Endothelial cell of umbilical vein (primary cell): ENCODE data around the gene DRC7. TPM values are rescaled to one million over a fixed set of nuclear protein-coding genes. Genes with fewer than 3 reads are reported as not detected.

Experiments
- BruUV-seq: library from RNA; stranded (reverse); fragments of 400-500 nt; replicated peaks from 2 replicates; lab custom pipeline; 2021; lab: Mats Ljungman, UMichigan
- CTCF ChIA-PET: fragments of 300-600, 350-600 bp; sonication (Branson Sonifier 250); formaldehyde crosslinking; loops from one replicate; lab custom pipeline; 2021; ENCODE audit warnings: antibody characterized with exemption, inconsistent platforms; lab: Charles Lee
- POLR2A ChIA-PET: fragments of 300-600, 350-600 bp; sonication (Branson Sonifier 250); formaldehyde crosslinking; loops from one replicate; lab custom pipeline; 2021; ENCODE audit warnings: antibody characterized with exemption, inconsistent platforms; lab: Charles Lee
- DNase-seq: peaks from one replicate; pipeline ENCODE4 v3.0.0-alpha.2; 2011; ENCODE audit warnings: low read depth, low spot score
- FAIRE-seq: peaks from 2 replicates; lab custom pipeline; 2011; peaks lifted over from hg19 to GRCh38; lab: Jason Lieb, UNC
- H2AFZ ChIP-seq: 2 replicates; pipeline ENCODE4 v1.6.0; 2012; ENCODE audit warnings: low read depth, low read length, control low read depth, inconsistent platforms
- H3K27ac ChIP-seq: 2 replicates; pipeline ENCODE4 v1.5.1; 2011; ENCODE audit warnings: low read depth, mild to moderate bottlenecking, control low read depth, low read length, moderate library complexity; ENCODE audit not compliant: insufficient read depth
- H3K27me3 ChIP-seq, 2 experiments: 2 replicates each; pipeline versions ENCODE4 v1.6.0 to v1.6.1; 2011; ENCODE audit warnings: low read length in 2 of 2, mixed read lengths in 1 of 2; ENCODE audit not compliant: control insufficient read depth in 2 of 2, insufficient read depth in 2 of 2
- H3K36me3 ChIP-seq, 2 experiments: 2 replicates in 1 of 2; 3 replicates in 1 of 2; pipeline ENCODE4 v1.5.1; 2011; ENCODE audit warnings: low read length in 2 of 2, mild to moderate bottlenecking in 1 of 2, moderate library complexity in 1 of 2; ENCODE audit not compliant: control insufficient read depth in 2 of 2, insufficient read depth in 2 of 2; ENCODE audit errors: extremely low read depth in 1 of 2
- H3K4me1 ChIP-seq: 3 replicates; pipeline ENCODE4 v1.5.1; 2011; ENCODE audit warnings: mild to moderate bottlenecking, low read length; ENCODE audit not compliant: control insufficient read depth, insufficient read depth; ENCODE audit errors: extremely low read depth
- H3K4me2 ChIP-seq: 2 replicates; pipeline ENCODE4 v1.6.1; 2011; ENCODE audit warnings: low read length, control low read depth, mixed read lengths; ENCODE audit not compliant: insufficient read depth
- H3K4me3 ChIP-seq, 3 experiments: fragments of 200-600 bp in 1 of 3; sonication (generic), shearing (Covaris generic) in 1 of 3; replicated peaks in 1 of 3; 2 replicates each; pipeline ENCODE4 v1.5.1; 2011 to 2016; ENCODE audit warnings: control low read depth in 3 of 3, low read length in 3 of 3, mild to moderate bottlenecking in 2 of 3, inconsistent platforms in 1 of 3, low read depth in 1 of 3, moderate library complexity in 1 of 3; ENCODE audit not compliant: insufficient read depth in 1 of 3
- H3K79me2 ChIP-seq: 2 replicates; pipeline ENCODE4 v1.6.0; 2012; ENCODE audit warnings: low read length, inconsistent platforms; ENCODE audit not compliant: control insufficient read depth, insufficient read depth
- H3K9ac ChIP-seq: replicated peaks from 2 replicates; pipeline ENCODE3; 2011; ENCODE audit warnings: low read length, control low read depth; ENCODE audit not compliant: insufficient read depth; ENCODE audit errors: extremely low read depth
- H3K9me1 ChIP-seq: replicated peaks from 3 replicates; pipeline ENCODE4 v1.6.0; 2011; ENCODE audit warnings: mild to moderate bottlenecking, low read length; ENCODE audit not compliant: control insufficient read depth, insufficient read depth; ENCODE audit errors: extremely low read depth
- H3K9me3 ChIP-seq: replicated peaks from 2 replicates; pipeline ENCODE4 v1.5.1; 2012; ENCODE audit warnings: low read length, inconsistent platforms; ENCODE audit not compliant: control insufficient read depth, insufficient read depth
- H4K20me1 ChIP-seq: replicated peaks from 2 replicates; pipeline ENCODE3; 2011; ENCODE audit warnings: mild to moderate bottlenecking, low read length; ENCODE audit not compliant: control insufficient read depth, insufficient read depth; ENCODE audit errors: extremely low read depth
- CTCF ChIP-seq, 2 donors: IDR thresholded peaks; 1 replicate in 1 of 2; 2 replicates in 1 of 2; pipeline ENCODE4 v1.5.1; 2011; ENCODE audit warnings: low read length in 2 of 2, mild to moderate bottlenecking in 2 of 2, moderate library complexity in 2 of 2, control low read depth in 1 of 2, inconsistent platforms in 1 of 2, low read depth in 1 of 2; ENCODE audit not compliant: insufficient read depth in 1 of 2; ENCODE audit errors: extremely low read depth in 1 of 2
- EZH2 ChIP-seq: IDR thresholded peaks from 2 replicates; pipeline ENCODE4 v1.6.1; 2012; ENCODE audit warnings: borderline replicate concordance, low read depth, mild to moderate bottlenecking, moderate library complexity, low read length, inconsistent platforms; ENCODE audit not compliant: severe bottlenecking
- FOS ChIP-seq: IDR thresholded peaks from 2 replicates; pipeline ENCODE4 v1.6.1; 2011; ENCODE audit warnings: mild to moderate bottlenecking, low read length, moderate library complexity, borderline replicate concordance; ENCODE audit not compliant: insufficient read depth
- GATA2 ChIP-seq: IDR thresholded peaks from 2 replicates; pipeline ENCODE4 v1.7.0; 2011; ENCODE audit warnings: low read depth, mild to moderate bottlenecking, moderate library complexity, mixed read lengths, low read length; ENCODE audit not compliant: insufficient read length, insufficient read depth
- JUN ChIP-seq: IDR thresholded peaks from 2 replicates; pipeline ENCODE4 v1.6.1; 2011; ENCODE audit warnings: borderline replicate concordance, low read depth; ENCODE audit not compliant: insufficient read length, insufficient read depth
- MAX ChIP-seq: IDR thresholded peaks from 2 replicates; pipeline ENCODE4 v1.6.1; 2011; ENCODE audit not compliant: insufficient read depth, insufficient read length
- MYC ChIP-seq: IDR thresholded peaks from one replicate; pipeline ENCODE4 v1.6.1; 2011; ENCODE audit warnings: mild to moderate bottlenecking, low read depth, low read length
- POLR2A ChIP-seq: IDR thresholded peaks from 2 replicates; pipeline ENCODE4 v1.6.1; 2012; ENCODE audit warnings: low read depth, mild to moderate bottlenecking, control low read depth, low read length
- POLR2AphosphoS5 ChIP-seq: IDR thresholded peaks from 2 replicates; pipeline ENCODE4 v1.6.1; 2012; ENCODE audit warnings: low read depth, mild to moderate bottlenecking, control low read depth, low read length, moderate library complexity; ENCODE audit not compliant: insufficient read depth
- dilution Hi-C: fragments of 300-500 bp; cut with MboI; formaldehyde crosslinking; loops from one replicate; pipeline ENCODE4 v1.15.0; 2019; ENCODE audit warnings: low sequenced_read_pairs; ENCODE audit not compliant: extremely low pct_ligation_motif_present
- intact Hi-C: fragments of 100-400 bp; cut with micrococcal nuclease; formaldehyde crosslinking; loops from one replicate; pipeline ENCODE4 v1.10.0; 2022
- polyA plus RNA-seq, 4 experiments: library from polyadenylated mRNA; depleted of rRNA in 3 of 4; stranded (reverse) in 3 of 4; unstranded in 1 of 4; fragments of >200 nt; gene quantifications; 2 replicates each; pipeline versions ENCODE4 v1.2.1 to v1.2.3, GENCODE V29; 2011 to 2012; ENCODE audit warnings: missing spikeins in 1 of 4
- total RNA-seq: library from RNA; stranded (reverse); gene quantifications from 2 replicates; pipeline ENCODE4 v1.2.3, GENCODE V29; 2021

DRC7 gene
- total and polyA plus RNA-seq, 2 donors (not counting 3 experiments of a cell fraction or from before 2014, with no cell fraction given), result 0.13 to 0.77 TPM

GRCh38 chr16:57722651-57723050 lies 28.0 kb downstream of the DRC7 start:
- no peak overlapping the region for H3K9ac ChIP-seq
- TF ChIP-seq MAX (no peak), EZH2 (no peak), POLR2A (no peak), POLR2AphosphoS5 (no peak), JUN (no peak), GATA2 (no peak), FOS (no peak), MYC (no peak), CTCF (IDR thresholded peaks at IDR 0.05; ENCODE audit: extremely low read depth in 1 of 2, insufficient read depth in 1 of 2, low read depth in 1 of 2, low read length in 2 of 2) (no peak)
- H3K4me2 ChIP-seq, result no peak overlapping the region
- dilution Hi-C loops, result no loop called here
- no peak overlapping the region for H3K4me3 ChIP-seq
- no TSS peak for BruUV-seq
- H3K79me2 ChIP-seq, result no peaks in the 10 kb centered on the region
- no peak overlapping the region for H2AFZ ChIP-seq
- DNase-seq (no peak), FAIRE-seq (no peak)
- intact Hi-C loops, result no loop called here
- no peaks in the 10 kb centered on the region for H3K27me3 ChIP-seq
- no peaks in the 10 kb centered on the region for H4K20me1 ChIP-seq
- H3K27ac ChIP-seq, result no peak overlapping the region
- no peaks in the 10 kb centered on the region for H3K9me1 ChIP-seq
- H3K9me3 ChIP-seq, result no peaks in the 10 kb centered on the region
- ChIA-PET POLR2A (interaction anchor here (1.0 kb wide), 1 partner anchor 146 kb away, joined by 3 read pairs; no protein-coding TSS in a partner anchor), CTCF (interaction anchor here (0.6 to 5.3 kb wide), 34 partner anchors 9 to 298 kb away, joined by 3 to 43 read pairs (median 4); partner anchors contain the start of genes KATNB1, USB1 and ZNF319)
- H3K36me3 ChIP-seq, result no peaks in the 10 kb centered on the region
- H3K4me1 ChIP-seq, result no peaks in the 10 kb centered on the region
